Thyroid gland (tissue), 4 donors: ENCODE data around the gene ASCC2. TPM values are rescaled to one million over a fixed set of nuclear protein-coding genes. Genes with fewer than 3 reads are reported as not detected.

Experiments used
- DNase-seq, 2 donors: peaks; one replicate each; pipeline ENCODE4 v3.0.0-alpha.2; 2019
- H3K27ac ChIP-seq, 3 donors: fragments of 200-600 bp; sonication (generic); 1 replicate in 2 of 3; 2 replicates in 1 of 3; pipeline ENCODE4 v1.5.1; 2016 to 2019; ENCODE audit warnings: mild to moderate bottlenecking in 1 of 3, moderate library complexity in 1 of 3
- H3K27me3 ChIP-seq: fragments of 200-600 bp; sonication (generic); one replicate; pipeline ENCODE4 v1.5.1; 2019
- H3K36me3 ChIP-seq, 2 donors: fragments of 200-600 bp; sonication (generic); one replicate each; pipeline ENCODE4 v1.5.1; 2016 to 2019
- H3K4me1 ChIP-seq, 2 donors: fragments of 200-600 bp; sonication (generic); one replicate each; pipeline ENCODE4 v1.5.1; 2017 to 2019
- H3K4me3 ChIP-seq, 3 donors: fragments of 200-600 bp; sonication (generic); replicated peaks in 1 of 3; 1 replicate in 2 of 3; 2 replicates in 1 of 3; pipeline ENCODE4 v1.5.1; 2016; ENCODE audit warnings: mild to moderate bottlenecking in 1 of 3
- H3K9me3 ChIP-seq: fragments of 200-600 bp; sonication (generic); one replicate; pipeline ENCODE4 v1.5.1; 2017
- CTCF ChIP-seq, 6 experiments: fragments of 200-600 bp in 3 of 6; fragments of 450-650 bp in 3 of 6; sonication (generic) in 3 of 6; IDR thresholded peaks; one replicate each; pipeline ENCODE4 v1.5.1; 2016 to 2019; ENCODE audit warnings: antibody characterized with exemption in 6 of 6, mild to moderate bottlenecking in 2 of 6, inconsistent platforms in 1 of 6, moderate library complexity in 1 of 6
- POLR2A ChIP-seq, 2 donors: fragments of 450-650 bp; IDR thresholded peaks; one replicate each; pipeline ENCODE4 v1.6.1; 2017; ENCODE audit warnings: antibody characterized with exemption in 2 of 2, mild to moderate bottlenecking in 2 of 2, moderate library complexity in 1 of 2
- WGBS, 2 donors: methylation state at CpG; one replicate each; pipeline ENCODE4 v1.1.5; 2017; 5-methylcytosine and 5-hydroxymethylcytosine counted together
- intact Hi-C: fragments of 100-400 bp; cut with DNase I; formaldehyde crosslinking; loops from one replicate; pipeline ENCODE4 v1.15.1; 2023
- total RNA-seq, 4 donors: library from RNA; depleted of rRNA; stranded (reverse); fragments of >200 nt; gene quantifications; one replicate each; pipeline ENCODE4 v1.2.3, GENCODE V29; 2016

ASCC2 gene
- total RNA-seq, 4 donors from 2014 or later: 47.6 to 66.8 (median 51.3) TPM

GRCh38 chr22:29873943-29874342 lies 35.9 kb upstream of the ASCC2 start:
- no peak overlapping the region for H3K4me3 ChIP-seq
- no peak for TF ChIP-seq POLR2A (IDR thresholded peaks at IDR 0.05)
- no peak for TF ChIP-seq CTCF (IDR thresholded peaks at IDR 0.05)
- no peak for DNase-seq
- H3K27ac ChIP-seq: no peak overlapping the region
- no peaks in the 10 kb centered on the region for H3K4me1 ChIP-seq
- H3K9me3 ChIP-seq: no peaks in the 10 kb centered on the region
- intact Hi-C loops: no loop called here
- H3K36me3 ChIP-seq: no peaks in the 10 kb centered on the region
- H3K27me3 ChIP-seq: no peaks in the 10 kb centered on the region
- 84 to 92% methylated on average over 2 of the region's 2 CpGs for WGBS, 2 donors

- 73 to 81% methylated on average over 5 of the region's 5 CpGs for WGBS, 2 donors
- no peak overlapping the region for H3K27ac ChIP-seq
- no peaks in the 10 kb centered on the region for H3K4me1 ChIP-seq
- H3K36me3 ChIP-seq: no peaks in the 10 kb centered on the region
- TF ChIP-seq CTCF (IDR thresholded peaks at IDR 0.05) (no peak), POLR2A (IDR thresholded peaks at IDR 0.05) (no peak)
- no peak for DNase-seq
- no peaks in the 10 kb centered on the region for H3K27me3 ChIP-seq
- intact Hi-C loops: no loop called here
- no peaks in the 10 kb centered on the region for H3K9me3 ChIP-seq
- H3K4me3 ChIP-seq: no peak overlapping the region
These were observed 34.9 kb upstream of the ASCC2 start for GRCh38 chr22:29872989-29873388.

GRCh38 chr22:29872144-29872893 lies 34.2 kb upstream of the ASCC2 start:
- H3K4me1 ChIP-seq: no peaks in the 10 kb centered on the region
- H3K27ac ChIP-seq: no peak overlapping the region
- no peak for TF ChIP-seq CTCF (IDR thresholded peaks at IDR 0.05)
- intact Hi-C loops: no loop called here
- 93 to 94% methylated on average over 3 of the region's 3 CpGs for WGBS, 2 donors
- no peaks in the 10 kb centered on the region for H3K27me3 ChIP-seq
- no peaks in the 10 kb centered on the region for H3K9me3 ChIP-seq
- no peak overlapping the region for H3K4me3 ChIP-seq
- DNase-seq: no peak
- H3K36me3 ChIP-seq: no peaks in the 10 kb centered on the region

GRCh38 chr22:29871684-29872083 lies 33.6 kb upstream of the ASCC2 start:
- TF ChIP-seq CTCF (IDR thresholded peaks at IDR 0.05): no peak
- no peak for TF ChIP-seq POLR2A (IDR thresholded peaks at IDR 0.05)
- H3K4me1 ChIP-seq: no peaks in the 10 kb centered on the region
- no peaks in the 10 kb centered on the region for H3K36me3 ChIP-seq
- no peak for DNase-seq
- no peaks in the 10 kb centered on the region for H3K27me3 ChIP-seq
- 61 to 70% methylated on average over 5 of the region's 5 CpGs for WGBS, 2 donors
- no peak overlapping the region for H3K4me3 ChIP-seq
- H3K27ac ChIP-seq: no peak overlapping the region
- H3K9me3 ChIP-seq: no peaks in the 10 kb centered on the region
- intact Hi-C loops: no loop called here

- H3K36me3 ChIP-seq: no peaks in the 10 kb centered on the region
- 62% methylated on average over 3 of the region's 3 CpGs for WGBS, 2 donors
- H3K27ac ChIP-seq: no peak overlapping the region
These were observed 32.5 kb upstream of the ASCC2 start for GRCh38 chr22:29870574-29870973.

More at GRCh38 chr22:29870574-29870973, 32.5 kb upstream of the ASCC2 start:
- Histone ChIP-seq H3K4me1 (no peaks in the 10 kb centered on the region), H3K9me3 (no peaks in the 10 kb centered on the region), H3K27me3 (no peaks in the 10 kb centered on the region), H3K4me3 (no peak overlapping the region)
- TF ChIP-seq CTCF (IDR thresholded peaks at IDR 0.05): no peak
- TF ChIP-seq POLR2A (IDR thresholded peaks at IDR 0.05): no peak
- intact Hi-C loops: no loop called here
- DNase-seq: no peak
